NB4 (cell line): ENCODE data around the gene RWDD3.

Experiments
- DNase-seq: peaks from one replicate; pipeline ENCODE4 v3.0.0; 2010; ENCODE audit warnings: low read depth
- H3K4me3 ChIP-seq: one replicate; pipeline ENCODE4 v1.5.1; 2011; ENCODE audit warnings: mild to moderate bottlenecking, low read depth, low read length, moderate library complexity
- MAX ChIP-seq: IDR thresholded peaks from 2 replicates; pipeline ENCODE4 v1.6.1; 2011; ENCODE audit warnings: low read depth, low read length
- MYC ChIP-seq: IDR thresholded peaks from 2 replicates; pipeline ENCODE4 v1.6.1; 2011; ENCODE audit warnings: low read depth, low read length
- POLR2A ChIP-seq: IDR thresholded peaks from 2 replicates; pipeline ENCODE4 v1.6.1; 2011; ENCODE audit warnings: mild to moderate bottlenecking; ENCODE audit not compliant: insufficient read length; ENCODE audit errors: extremely low read depth
- TF ChIP-seq, protein P1 (sequence below): IDR thresholded peaks from one replicate; pipeline ENCODE4 v1.5.1; 2012; ENCODE audit warnings: low read depth, low read length

Gene RWDD3

DNA sequence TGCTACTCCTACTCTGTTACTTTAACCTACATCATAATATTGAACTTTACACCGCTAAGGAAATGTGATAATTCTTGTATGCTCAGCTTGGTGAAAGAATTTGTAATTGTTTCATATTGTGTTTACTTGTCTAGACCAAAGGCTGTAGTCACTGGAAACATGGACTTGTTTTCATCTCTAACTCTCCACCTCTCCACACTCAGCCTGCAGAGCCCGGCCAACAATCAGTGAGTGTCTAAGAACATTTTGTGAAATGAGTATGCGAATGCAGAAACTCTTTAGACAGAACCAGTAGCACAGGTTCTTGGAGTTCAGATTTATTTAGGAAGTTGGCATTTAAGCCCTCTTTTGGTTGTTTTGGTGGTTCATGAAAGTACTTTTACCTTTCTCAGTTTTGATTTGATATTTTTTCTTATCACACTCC lies 3.2 kb upstream of the RWDD3 start:
- no peak for DNase-seq
- TF ChIP-seq MYC (no peak), MAX (no peak), POLR2A (no peak)
- TF ChIP-seq, protein P1, sequence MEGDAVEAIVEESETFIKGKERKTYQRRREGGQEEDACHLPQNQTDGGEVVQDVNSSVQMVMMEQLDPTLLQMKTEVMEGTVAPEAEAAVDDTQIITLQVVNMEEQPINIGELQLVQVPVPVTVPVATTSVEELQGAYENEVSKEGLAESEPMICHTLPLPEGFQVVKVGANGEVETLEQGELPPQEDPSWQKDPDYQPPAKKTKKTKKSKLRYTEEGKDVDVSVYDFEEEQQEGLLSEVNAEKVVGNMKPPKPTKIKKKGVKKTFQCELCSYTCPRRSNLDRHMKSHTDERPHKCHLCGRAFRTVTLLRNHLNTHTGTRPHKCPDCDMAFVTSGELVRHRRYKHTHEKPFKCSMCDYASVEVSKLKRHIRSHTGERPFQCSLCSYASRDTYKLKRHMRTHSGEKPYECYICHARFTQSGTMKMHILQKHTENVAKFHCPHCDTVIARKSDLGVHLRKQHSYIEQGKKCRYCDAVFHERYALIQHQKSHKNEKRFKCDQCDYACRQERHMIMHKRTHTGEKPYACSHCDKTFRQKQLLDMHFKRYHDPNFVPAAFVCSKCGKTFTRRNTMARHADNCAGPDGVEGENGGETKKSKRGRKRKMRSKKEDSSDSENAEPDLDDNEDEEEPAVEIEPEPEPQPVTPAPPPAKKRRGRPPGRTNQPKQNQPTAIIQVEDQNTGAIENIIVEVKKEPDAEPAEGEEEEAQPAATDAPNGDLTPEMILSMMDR, result no peak
- no peak overlapping the region for H3K4me3 ChIP-seq

- DNase-seq, result no peak
- TF ChIP-seq POLR2A (no peak), MYC (no peak), MAX (no peak)
- TF ChIP-seq, protein P1, result no peak
- H3K4me3 ChIP-seq, result no peak overlapping the region
These were observed 1.2 kb upstream of the RWDD3 start for GRCh38 chr1:95232646-95233318.

- no peak for DNase-seq
- TF ChIP-seq MYC, result no peak
- no peak for TF ChIP-seq MAX
- TF ChIP-seq, protein P1, result no peak
- TF ChIP-seq POLR2A, result no peak
These were observed 682 bp upstream of the RWDD3 start for GRCh38 chr1:95233319-95233736.

DNA sequence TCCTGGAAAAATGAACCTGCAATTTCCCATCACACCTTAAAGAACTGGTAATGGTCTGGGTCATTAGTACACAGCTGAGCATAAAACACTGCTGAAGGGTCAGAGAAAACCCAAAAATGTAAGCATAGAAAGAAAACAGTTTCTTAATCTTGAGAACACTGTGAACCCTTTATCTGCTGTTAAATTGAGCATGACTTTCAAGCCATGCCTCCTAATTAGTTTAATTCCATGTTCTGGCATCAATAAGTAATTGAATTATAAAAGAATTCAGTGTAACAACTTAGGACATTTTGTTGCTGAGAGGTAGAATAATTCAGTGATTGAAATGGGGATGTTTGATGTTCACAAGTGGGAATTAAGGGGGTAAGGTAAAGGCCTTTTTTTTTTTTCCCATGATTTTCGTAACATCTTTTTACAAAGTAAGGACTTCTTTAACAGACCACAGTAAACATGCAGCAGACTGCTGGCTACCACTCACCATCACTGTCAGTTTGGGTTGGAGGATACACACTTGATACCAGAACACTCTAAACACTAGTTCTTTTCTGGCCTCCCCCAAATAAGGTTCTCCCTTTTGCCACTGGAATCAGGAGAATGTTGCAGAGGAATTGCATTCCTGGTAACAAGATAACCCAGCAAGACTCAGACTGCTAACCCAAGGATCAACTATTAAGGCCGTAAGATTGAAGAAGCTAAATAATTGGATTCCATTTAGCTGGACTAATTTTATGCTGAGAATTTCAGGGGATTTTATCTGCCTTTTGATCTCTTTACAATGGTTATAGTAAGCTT lies 3.0 kb downstream of the RWDD3 start:
- no peak overlapping the region for H3K4me3 ChIP-seq
- DNase-seq, result no peak
- no peak for TF ChIP-seq POLR2A
- no peak for TF ChIP-seq MAX
- no peak for TF ChIP-seq MYC
- TF ChIP-seq, protein P1, result no peak

More at GRCh38 chr1:95233319-95233736, 682 bp upstream of the RWDD3 start:
- peak overlapping the region; percentile 47 for H3K4me3 ChIP-seq

- TF ChIP-seq MAX (no peak), MYC (no peak), POLR2A (no peak)
- TF ChIP-seq, protein P1, result no peak
- H3K4me3 ChIP-seq, result no peak overlapping the region
- DNase-seq, result no peak
These were observed 4.1 kb downstream of the RWDD3 start for GRCh38 chr1:95237981-95238703.
